WTC11 (cell line): ENCODE measurements around the gene ETV6. TPM values are rescaled to one million over a fixed set of nuclear protein-coding genes. Genes with fewer than 3 reads are reported as not detected.

ENCODE experiments used
- ATAC-seq: fragments of 200-7000 bp; cut with Tn5 transposase; 2 replicates; pipeline ENCODE4 v1.10.0; 2021; ENCODE audit warnings: mild to moderate bottlenecking, moderate library complexity
- CTCF ChIA-PET: fragments of 300-600 bp; sonication (Branson Sonifier 250); formaldehyde crosslinking; loops from one replicate; lab custom pipeline; 2021; ENCODE audit warnings: antibody characterized with exemption; lab: Charles Lee
- POLR2A ChIA-PET: fragments of 350-600 bp; sonication (Branson Sonifier 250); formaldehyde crosslinking; loops from one replicate; lab custom pipeline; 2021; ENCODE audit warnings: antibody characterized with exemption; lab: Charles Lee
- DNase-seq: peaks from one replicate; pipeline ENCODE4 v3.0.0; 2021; ENCODE audit warnings: low spot score
- H3K27ac Mint-ChIP-seq: 2 replicates; pipeline ENCODE4 v1.8.0; 2021; ENCODE audit warnings: mixed read lengths
- H3K27me3 Mint-ChIP-seq: 2 replicates; pipeline ENCODE4 v1.8.0; 2021; ENCODE audit warnings: low read depth, mild to moderate bottlenecking, moderate library complexity, mixed read lengths
- H3K36me3 Mint-ChIP-seq: 2 replicates; pipeline ENCODE4 v1.8.0; 2021; ENCODE audit warnings: mixed read lengths
- H3K4me1 Mint-ChIP-seq: 2 replicates; pipeline ENCODE4 v1.8.0; 2022; ENCODE audit warnings: mixed read lengths
- H3K4me3 Mint-ChIP-seq: 2 replicates; pipeline ENCODE4 v1.8.0; 2021; ENCODE audit warnings: mild to moderate bottlenecking, moderate library complexity, mixed read lengths
- H3K9me3 Mint-ChIP-seq: 2 replicates; pipeline ENCODE4 v1.8.0; 2021; ENCODE audit warnings: mixed read lengths
- NFE2L1 ChIP-seq: sonication (generic); formaldehyde crosslinking; IDR thresholded peaks from 2 replicates; pipeline ENCODE4 v1.8.1; 2023; ENCODE audit warnings: missing genetic modification reagents
- ZNF423 ChIP-seq: fragments of 250-450 bp; sonication (Bioruptor Pico); IDR thresholded peaks from 2 replicates; pipeline ENCODE4 v2.1.2; 2022; ENCODE audit warnings: mild to moderate bottlenecking, moderate library complexity
- ZNF512 ChIP-seq: sonication (generic); formaldehyde crosslinking; IDR thresholded peaks from 2 replicates; pipeline ENCODE4 v1.8.1; 2022; ENCODE audit warnings: missing genetic modification reagents, borderline replicate concordance
- ZNF532 ChIP-seq: fragments of 250-450 bp; sonication (Bioruptor Pico); IDR thresholded peaks from 2 replicates; pipeline ENCODE4 v1.9.0; 2021; ENCODE audit warnings: mild to moderate bottlenecking, borderline replicate concordance
- total RNA-seq: library from RNA; stranded (reverse); gene quantifications from 3 replicates; pipeline ENCODE4 v1.2.3, GENCODE V29; 2021
- TF ChIP-seq, protein P1 (sequence below): sonication (generic); formaldehyde crosslinking; IDR thresholded peaks from 2 replicates; pipeline ENCODE4 v1.8.0; 2023; ENCODE audit warnings: missing genetic modification reagents, mild to moderate bottlenecking, borderline replicate concordance
- TF ChIP-seq, protein P2 (sequence below): sonication (generic); formaldehyde crosslinking; IDR thresholded peaks from 2 replicates; pipeline ENCODE4 v1.8.0; 2022; ENCODE audit warnings: mild to moderate bottlenecking, missing genetic modification reagents
- TF ChIP-seq, protein P3 (sequence below): sonication (generic); formaldehyde crosslinking; IDR thresholded peaks from 2 replicates; pipeline ENCODE4 v1.8.0; 2022; ENCODE audit warnings: missing genetic modification reagents
- TF ChIP-seq, protein P4 (sequence below): sonication (generic); formaldehyde crosslinking; conservative IDR thresholded peaks from 2 replicates; pipeline ENCODE4 v1.8.1; 2022; ENCODE audit warnings: mild to moderate bottlenecking, missing genetic modification reagents

The ETV6 gene
- total RNA-seq, 1 experiment from 2014 or later: 23.5 TPM

- ATAC-seq (no peak), DNase-seq (no peak)
- Mint-ChIP-seq H3K27ac (0 out of 2 replicates have a peak overlapping the region, but pooled peaks have one; percentile 17), H3K9me3 (no peaks in the 10 kb centered on the region), H3K27me3 (no peaks in the 10 kb centered on the region), H3K4me3 (no peak overlapping the region), H3K36me3 (no peaks in the 10 kb centered on the region), H3K4me1 (peaks cover 28% of the 10 kb centered on the region)
- POLR2A ChIA-PET: no interaction called here
- TF ChIP-seq ZNF512 (CRISPR knock-in tag) (no peak), ZNF423 (no peak), ZNF532 (CRISPR knock-in tag) (no peak), NFE2L1 (no peak)
- TF ChIP-seq, protein P1, sequence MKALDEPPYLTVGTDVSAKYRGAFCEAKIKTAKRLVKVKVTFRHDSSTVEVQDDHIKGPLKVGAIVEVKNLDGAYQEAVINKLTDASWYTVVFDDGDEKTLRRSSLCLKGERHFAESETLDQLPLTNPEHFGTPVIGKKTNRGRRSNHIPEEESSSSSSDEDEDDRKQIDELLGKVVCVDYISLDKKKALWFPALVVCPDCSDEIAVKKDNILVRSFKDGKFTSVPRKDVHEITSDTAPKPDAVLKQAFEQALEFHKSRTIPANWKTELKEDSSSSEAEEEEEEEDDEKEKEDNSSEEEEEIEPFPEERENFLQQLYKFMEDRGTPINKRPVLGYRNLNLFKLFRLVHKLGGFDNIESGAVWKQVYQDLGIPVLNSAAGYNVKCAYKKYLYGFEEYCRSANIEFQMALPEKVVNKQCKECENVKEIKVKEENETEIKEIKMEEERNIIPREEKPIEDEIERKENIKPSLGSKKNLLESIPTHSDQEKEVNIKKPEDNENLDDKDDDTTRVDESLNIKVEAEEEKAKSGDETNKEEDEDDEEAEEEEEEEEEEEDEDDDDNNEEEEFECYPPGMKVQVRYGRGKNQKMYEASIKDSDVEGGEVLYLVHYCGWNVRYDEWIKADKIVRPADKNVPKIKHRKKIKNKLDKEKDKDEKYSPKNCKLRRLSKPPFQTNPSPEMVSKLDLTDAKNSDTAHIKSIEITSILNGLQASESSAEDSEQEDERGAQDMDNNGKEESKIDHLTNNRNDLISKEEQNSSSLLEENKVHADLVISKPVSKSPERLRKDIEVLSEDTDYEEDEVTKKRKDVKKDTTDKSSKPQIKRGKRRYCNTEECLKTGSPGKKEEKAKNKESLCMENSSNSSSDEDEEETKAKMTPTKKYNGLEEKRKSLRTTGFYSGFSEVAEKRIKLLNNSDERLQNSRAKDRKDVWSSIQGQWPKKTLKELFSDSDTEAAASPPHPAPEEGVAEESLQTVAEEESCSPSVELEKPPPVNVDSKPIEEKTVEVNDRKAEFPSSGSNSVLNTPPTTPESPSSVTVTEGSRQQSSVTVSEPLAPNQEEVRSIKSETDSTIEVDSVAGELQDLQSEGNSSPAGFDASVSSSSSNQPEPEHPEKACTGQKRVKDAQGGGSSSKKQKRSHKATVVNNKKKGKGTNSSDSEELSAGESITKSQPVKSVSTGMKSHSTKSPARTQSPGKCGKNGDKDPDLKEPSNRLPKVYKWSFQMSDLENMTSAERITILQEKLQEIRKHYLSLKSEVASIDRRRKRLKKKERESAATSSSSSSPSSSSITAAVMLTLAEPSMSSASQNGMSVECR: no peak
- TF ChIP-seq, protein P2, sequence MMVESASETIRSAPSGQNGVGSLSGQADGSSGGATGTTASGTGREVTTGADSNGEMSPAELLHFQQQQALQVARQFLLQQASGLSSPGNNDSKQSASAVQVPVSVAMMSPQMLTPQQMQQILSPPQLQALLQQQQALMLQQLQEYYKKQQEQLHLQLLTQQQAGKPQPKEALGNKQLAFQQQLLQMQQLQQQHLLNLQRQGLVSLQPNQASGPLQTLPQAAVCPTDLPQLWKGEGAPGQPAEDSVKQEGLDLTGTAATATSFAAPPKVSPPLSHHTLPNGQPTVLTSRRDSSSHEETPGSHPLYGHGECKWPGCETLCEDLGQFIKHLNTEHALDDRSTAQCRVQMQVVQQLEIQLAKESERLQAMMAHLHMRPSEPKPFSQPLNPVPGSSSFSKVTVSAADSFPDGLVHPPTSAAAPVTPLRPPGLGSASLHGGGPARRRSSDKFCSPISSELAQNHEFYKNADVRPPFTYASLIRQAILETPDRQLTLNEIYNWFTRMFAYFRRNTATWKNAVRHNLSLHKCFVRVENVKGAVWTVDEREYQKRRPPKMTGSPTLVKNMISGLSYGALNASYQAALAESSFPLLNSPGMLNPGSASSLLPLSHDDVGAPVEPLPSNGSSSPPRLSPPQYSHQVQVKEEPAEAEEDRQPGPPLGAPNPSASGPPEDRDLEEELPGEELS: no peak
- TF ChIP-seq, protein P3, sequence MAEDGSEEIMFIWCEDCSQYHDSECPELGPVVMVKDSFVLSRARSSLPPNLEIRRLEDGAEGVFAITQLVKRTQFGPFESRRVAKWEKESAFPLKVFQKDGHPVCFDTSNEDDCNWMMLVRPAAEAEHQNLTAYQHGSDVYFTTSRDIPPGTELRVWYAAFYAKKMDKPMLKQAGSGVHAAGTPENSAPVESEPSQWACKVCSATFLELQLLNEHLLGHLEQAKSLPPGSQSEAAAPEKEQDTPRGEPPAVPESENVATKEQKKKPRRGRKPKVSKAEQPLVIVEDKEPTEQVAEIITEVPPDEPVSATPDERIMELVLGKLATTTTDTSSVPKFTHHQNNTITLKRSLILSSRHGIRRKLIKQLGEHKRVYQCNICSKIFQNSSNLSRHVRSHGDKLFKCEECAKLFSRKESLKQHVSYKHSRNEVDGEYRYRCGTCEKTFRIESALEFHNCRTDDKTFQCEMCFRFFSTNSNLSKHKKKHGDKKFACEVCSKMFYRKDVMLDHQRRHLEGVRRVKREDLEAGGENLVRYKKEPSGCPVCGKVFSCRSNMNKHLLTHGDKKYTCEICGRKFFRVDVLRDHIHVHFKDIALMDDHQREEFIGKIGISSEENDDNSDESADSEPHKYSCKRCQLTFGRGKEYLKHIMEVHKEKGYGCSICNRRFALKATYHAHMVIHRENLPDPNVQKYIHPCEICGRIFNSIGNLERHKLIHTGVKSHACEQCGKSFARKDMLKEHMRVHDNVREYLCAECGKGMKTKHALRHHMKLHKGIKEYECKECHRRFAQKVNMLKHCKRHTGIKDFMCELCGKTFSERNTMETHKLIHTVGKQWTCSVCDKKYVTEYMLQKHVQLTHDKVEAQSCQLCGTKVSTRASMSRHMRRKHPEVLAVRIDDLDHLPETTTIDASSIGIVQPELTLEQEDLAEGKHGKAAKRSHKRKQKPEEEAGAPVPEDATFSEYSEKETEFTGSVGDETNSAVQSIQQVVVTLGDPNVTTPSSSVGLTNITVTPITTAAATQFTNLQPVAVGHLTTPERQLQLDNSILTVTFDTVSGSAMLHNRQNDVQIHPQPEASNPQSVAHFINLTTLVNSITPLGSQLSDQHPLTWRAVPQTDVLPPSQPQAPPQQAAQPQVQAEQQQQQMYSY: no peak
- TF ChIP-seq, protein P4, sequence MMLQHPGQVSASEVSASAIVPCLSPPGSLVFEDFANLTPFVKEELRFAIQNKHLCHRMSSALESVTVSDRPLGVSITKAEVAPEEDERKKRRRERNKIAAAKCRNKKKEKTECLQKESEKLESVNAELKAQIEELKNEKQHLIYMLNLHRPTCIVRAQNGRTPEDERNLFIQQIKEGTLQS (CRISPR knock-in tag): no peak
- CTCF ChIA-PET: no interaction called here
Observed at GRCh38 chr12:11777451-11777850, 128.0 kb downstream of the ETV6 start.
